HepG2 (cell line): ENCODE data around the gene NDUFS1. TPM values are rescaled to one million over a fixed set of nuclear protein-coding genes. Genes with fewer than 3 reads are reported as not detected.

Source experiments
- BRF2 ChIP-seq: sonication (generic); formaldehyde crosslinking; IDR thresholded peaks from 2 replicates; pipeline ENCODE4 v1.8.1; 2022; ENCODE audit warnings: mild to moderate bottlenecking, missing genetic modification reagents
- DNMT3B ChIP-seq: conservative IDR thresholded peaks from 2 replicates; pipeline ENCODE4 v1.6.1; 2016; ENCODE audit warnings: missing biosample characterization, control low read depth
- ELF3 ChIP-seq: IDR thresholded peaks from 2 replicates; pipeline ENCODE4 v1.6.1; 2016; ENCODE audit warnings: missing genetic modification reagents, missing compliant biosample characterization
- HNRNPK ChIP-seq: fragments of 200-400 bp; formaldehyde crosslinking; IDR thresholded peaks from 2 replicates; pipeline ENCODE4 v1.6.1; 2018; ENCODE audit warnings: low read length, low read depth, moderate library complexity, mild to moderate bottlenecking; ENCODE audit not compliant: poor library complexity, severe bottlenecking
- PHF21A ChIP-seq: sonication (generic); formaldehyde crosslinking; IDR thresholded peaks from 2 replicates; pipeline ENCODE4 v1.5.0; 2020; ENCODE audit warnings: mild to moderate bottlenecking, missing genetic modification reagents
- PHF5A ChIP-seq: IDR thresholded peaks from one replicate; pipeline ENCODE4 v1.6.1; 2018; ENCODE audit warnings: low read depth, missing genetic modification reagents; ENCODE audit not compliant: unreplicated experiment
- PLRG1 ChIP-seq: fragments of 450-650 bp; conservative IDR thresholded peaks from 2 replicates; pipeline ENCODE4 v1.6.1; 2016
- SRSF9 ChIP-seq: fragments of 200-400 bp; formaldehyde crosslinking; IDR thresholded peaks from 2 replicates; pipeline ENCODE4 v1.6.1; 2018; ENCODE audit warnings: borderline replicate concordance, mild to moderate bottlenecking, low read depth, low read length; ENCODE audit not compliant: insufficient read depth, poor library complexity, severe bottlenecking
- STAG1 ChIP-seq: sonication (generic); formaldehyde crosslinking; IDR thresholded peaks from 2 replicates; pipeline ENCODE4 v1.4.0; 2020; ENCODE audit warnings: missing genetic modification reagents
- ZNF205 ChIP-seq: IDR thresholded peaks from 2 replicates; pipeline ENCODE4 v1.6.1; 2018; ENCODE audit warnings: missing biosample characterization, missing genetic modification reagents
- ZNF354B ChIP-seq: sonication (generic); formaldehyde crosslinking; IDR thresholded peaks from 2 replicates; pipeline ENCODE4 v1.8.0; 2022; ENCODE audit warnings: mild to moderate bottlenecking, missing genetic modification reagents
- ZNF746 ChIP-seq: sonication (generic); formaldehyde crosslinking; IDR thresholded peaks from 2 replicates; pipeline ENCODE4 v1.8.0; 2022; ENCODE audit warnings: mild to moderate bottlenecking, missing genetic modification reagents
- ZNF800 ChIP-seq: sonication (generic); formaldehyde crosslinking; IDR thresholded peaks from 2 replicates; pipeline ENCODE4 v1.4.0; 2020; ENCODE audit warnings: missing genetic modification reagents
- ZSCAN30 ChIP-seq: sonication (generic); formaldehyde crosslinking; IDR thresholded peaks from 2 replicates; pipeline ENCODE4 v1.5.0; 2020; ENCODE audit warnings: mild to moderate bottlenecking, missing genetic modification reagents
- polyA plus RNA-seq, 8 experiments: library from polyadenylated mRNA; depleted of rRNA in 3 of 8; stranded (reverse) in 7 of 8; unstranded in 1 of 8; fragments of >200 nt; fragmentation: Illumina TruSeq in 4 of 8; extraction: Trizol in 4 of 8; gene quantifications; 2 replicates each; pipeline versions ENCODE4 v1.2.1 to v1.2.3, GENCODE V29; 2011 to 2016; ENCODE audit warnings: low read depth in 4 of 8, missing spikeins in 1 of 8, mixed read lengths in 1 of 8; ENCODE audit not compliant: insufficient read depth in 1 of 8
- total RNA-seq, 5 experiments: library from RNA; depleted of rRNA; stranded (reverse); fragments of >200 nt; fragmentation: Illumina TruSeq; extraction: Trizol; gene quantifications; 2 replicates each; pipeline ENCODE4 v1.2.3, GENCODE V29; 2016; ENCODE audit warnings: low read depth in 1 of 5
- TF ChIP-seq, protein P1 (sequence below): sonication (generic); formaldehyde crosslinking; IDR thresholded peaks from 2 replicates; pipeline ENCODE4; 2020; ENCODE audit warnings: missing genetic modification reagents, mild to moderate bottlenecking, borderline replicate concordance
- TF ChIP-seq, protein P2 (sequence below): sonication (generic); formaldehyde crosslinking; IDR thresholded peaks from 2 replicates; pipeline ENCODE4 v1.4.0; 2020; ENCODE audit warnings: mild to moderate bottlenecking, missing genetic modification reagents, borderline replicate concordance
- TF ChIP-seq, protein P3 (sequence below): sonication (generic); formaldehyde crosslinking; IDR thresholded peaks from 2 replicates; pipeline ENCODE4 v1.5.0; 2020; ENCODE audit warnings: missing genetic modification reagents

The NDUFS1 gene
- total and polyA plus RNA-seq, 2 of the 13 experiments (the other 11 are each of a cell fraction or from before 2014, with no cell fraction given) = 139 to 242 TPM

- 0 out of 2 replicates have a peak, but pooled peaks have one; percentile 7 for TF ChIP-seq ZNF800 (CRISPR knock-in tag)
- TF ChIP-seq HNRNPK = no peak
- TF ChIP-seq, protein P1, sequence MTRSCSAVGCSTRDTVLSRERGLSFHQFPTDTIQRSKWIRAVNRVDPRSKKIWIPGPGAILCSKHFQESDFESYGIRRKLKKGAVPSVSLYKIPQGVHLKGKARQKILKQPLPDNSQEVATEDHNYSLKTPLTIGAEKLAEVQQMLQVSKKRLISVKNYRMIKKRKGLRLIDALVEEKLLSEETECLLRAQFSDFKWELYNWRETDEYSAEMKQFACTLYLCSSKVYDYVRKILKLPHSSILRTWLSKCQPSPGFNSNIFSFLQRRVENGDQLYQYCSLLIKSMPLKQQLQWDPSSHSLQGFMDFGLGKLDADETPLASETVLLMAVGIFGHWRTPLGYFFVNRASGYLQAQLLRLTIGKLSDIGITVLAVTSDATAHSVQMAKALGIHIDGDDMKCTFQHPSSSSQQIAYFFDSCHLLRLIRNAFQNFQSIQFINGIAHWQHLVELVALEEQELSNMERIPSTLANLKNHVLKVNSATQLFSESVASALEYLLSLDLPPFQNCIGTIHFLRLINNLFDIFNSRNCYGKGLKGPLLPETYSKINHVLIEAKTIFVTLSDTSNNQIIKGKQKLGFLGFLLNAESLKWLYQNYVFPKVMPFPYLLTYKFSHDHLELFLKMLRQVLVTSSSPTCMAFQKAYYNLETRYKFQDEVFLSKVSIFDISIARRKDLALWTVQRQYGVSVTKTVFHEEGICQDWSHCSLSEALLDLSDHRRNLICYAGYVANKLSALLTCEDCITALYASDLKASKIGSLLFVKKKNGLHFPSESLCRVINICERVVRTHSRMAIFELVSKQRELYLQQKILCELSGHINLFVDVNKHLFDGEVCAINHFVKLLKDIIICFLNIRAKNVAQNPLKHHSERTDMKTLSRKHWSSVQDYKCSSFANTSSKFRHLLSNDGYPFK = peak; percentile 20; the same call in 1 of the 2 replicates
- TF ChIP-seq DNMT3B = no peak
- TF ChIP-seq SRSF9 = no peak
- TF ChIP-seq PLRG1 = no peak
- TF ChIP-seq ZNF746 (CRISPR knock-in tag) = no peak
- peak; percentile 6 for TF ChIP-seq PHF5A
- TF ChIP-seq ZNF205 (CRISPR knock-in tag) = no peak
- TF ChIP-seq STAG1 = no peak
- TF ChIP-seq, protein P2, sequence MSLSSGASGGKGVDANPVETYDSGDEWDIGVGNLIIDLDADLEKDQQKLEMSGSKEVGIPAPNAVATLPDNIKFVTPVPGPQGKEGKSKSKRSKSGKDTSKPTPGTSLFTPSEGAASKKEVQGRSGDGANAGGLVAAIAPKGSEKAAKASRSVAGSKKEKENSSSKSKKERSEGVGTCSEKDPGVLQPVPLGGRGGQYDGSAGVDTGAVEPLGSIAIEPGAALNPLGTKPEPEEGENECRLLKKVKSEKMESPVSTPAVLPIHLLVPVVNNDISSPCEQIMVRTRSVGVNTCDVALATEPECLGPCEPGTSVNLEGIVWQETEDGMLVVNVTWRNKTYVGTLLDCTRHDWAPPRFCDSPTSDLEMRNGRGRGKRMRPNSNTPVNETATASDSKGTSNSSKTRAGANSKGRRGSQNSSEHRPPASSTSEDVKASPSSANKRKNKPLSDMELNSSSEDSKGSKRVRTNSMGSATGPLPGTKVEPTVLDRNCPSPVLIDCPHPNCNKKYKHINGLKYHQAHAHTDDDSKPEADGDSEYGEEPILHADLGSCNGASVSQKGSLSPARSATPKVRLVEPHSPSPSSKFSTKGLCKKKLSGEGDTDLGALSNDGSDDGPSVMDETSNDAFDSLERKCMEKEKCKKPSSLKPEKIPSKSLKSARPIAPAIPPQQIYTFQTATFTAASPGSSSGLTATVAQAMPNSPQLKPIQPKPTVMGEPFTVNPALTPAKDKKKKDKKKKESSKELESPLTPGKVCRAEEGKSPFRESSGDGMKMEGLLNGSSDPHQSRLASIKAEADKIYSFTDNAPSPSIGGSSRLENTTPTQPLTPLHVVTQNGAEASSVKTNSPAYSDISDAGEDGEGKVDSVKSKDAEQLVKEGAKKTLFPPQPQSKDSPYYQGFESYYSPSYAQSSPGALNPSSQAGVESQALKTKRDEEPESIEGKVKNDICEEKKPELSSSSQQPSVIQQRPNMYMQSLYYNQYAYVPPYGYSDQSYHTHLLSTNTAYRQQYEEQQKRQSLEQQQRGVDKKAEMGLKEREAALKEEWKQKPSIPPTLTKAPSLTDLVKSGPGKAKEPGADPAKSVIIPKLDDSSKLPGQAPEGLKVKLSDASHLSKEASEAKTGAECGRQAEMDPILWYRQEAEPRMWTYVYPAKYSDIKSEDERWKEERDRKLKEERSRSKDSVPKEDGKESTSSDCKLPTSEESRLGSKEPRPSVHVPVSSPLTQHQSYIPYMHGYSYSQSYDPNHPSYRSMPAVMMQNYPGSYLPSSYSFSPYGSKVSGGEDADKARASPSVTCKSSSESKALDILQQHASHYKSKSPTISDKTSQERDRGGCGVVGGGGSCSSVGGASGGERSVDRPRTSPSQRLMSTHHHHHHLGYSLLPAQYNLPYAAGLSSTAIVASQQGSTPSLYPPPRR = no peak
- TF ChIP-seq, protein P3, sequence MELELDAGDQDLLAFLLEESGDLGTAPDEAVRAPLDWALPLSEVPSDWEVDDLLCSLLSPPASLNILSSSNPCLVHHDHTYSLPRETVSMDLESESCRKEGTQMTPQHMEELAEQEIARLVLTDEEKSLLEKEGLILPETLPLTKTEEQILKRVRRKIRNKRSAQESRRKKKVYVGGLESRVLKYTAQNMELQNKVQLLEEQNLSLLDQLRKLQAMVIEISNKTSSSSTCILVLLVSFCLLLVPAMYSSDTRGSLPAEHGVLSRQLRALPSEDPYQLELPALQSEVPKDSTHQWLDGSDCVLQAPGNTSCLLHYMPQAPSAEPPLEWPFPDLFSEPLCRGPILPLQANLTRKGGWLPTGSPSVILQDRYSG (CRISPR knock-in tag) = no peak
- TF ChIP-seq ZSCAN30 (CRISPR knock-in tag) = no peak
- no peak; the same call in 1 of the 2 replicates for TF ChIP-seq PHF21A (CRISPR knock-in tag)
- TF ChIP-seq ELF3 (CRISPR knock-in tag) = no peak
- TF ChIP-seq BRF2 (CRISPR knock-in tag) = no peak
- TF ChIP-seq ZNF354B (CRISPR knock-in tag) = no peak
Observed at GRCh38 chr2:206084870-206085741, 74.1 kb downstream of the NDUFS1 start (continued).
